Hair follicle dermal papilla cell (primary cell): ENCODE results near the gene POU4F1. TPM values are rescaled to one million over a fixed set of nuclear protein-coding genes. Genes with fewer than 3 reads are reported as not detected.

Experiments
- total RNA-seq: library from RNA; depleted of rRNA; stranded (reverse); fragments of >200 nt; gene quantifications from 2 replicates; pipeline ENCODE4 v1.2.3, GENCODE V29; 2012

Gene POU4F1, protein sequence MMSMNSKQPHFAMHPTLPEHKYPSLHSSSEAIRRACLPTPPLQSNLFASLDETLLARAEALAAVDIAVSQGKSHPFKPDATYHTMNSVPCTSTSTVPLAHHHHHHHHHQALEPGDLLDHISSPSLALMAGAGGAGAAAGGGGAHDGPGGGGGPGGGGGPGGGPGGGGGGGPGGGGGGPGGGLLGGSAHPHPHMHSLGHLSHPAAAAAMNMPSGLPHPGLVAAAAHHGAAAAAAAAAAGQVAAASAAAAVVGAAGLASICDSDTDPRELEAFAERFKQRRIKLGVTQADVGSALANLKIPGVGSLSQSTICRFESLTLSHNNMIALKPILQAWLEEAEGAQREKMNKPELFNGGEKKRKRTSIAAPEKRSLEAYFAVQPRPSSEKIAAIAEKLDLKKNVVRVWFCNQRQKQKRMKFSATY
- total RNA-seq = not detected in 2 replicates

DNA sequence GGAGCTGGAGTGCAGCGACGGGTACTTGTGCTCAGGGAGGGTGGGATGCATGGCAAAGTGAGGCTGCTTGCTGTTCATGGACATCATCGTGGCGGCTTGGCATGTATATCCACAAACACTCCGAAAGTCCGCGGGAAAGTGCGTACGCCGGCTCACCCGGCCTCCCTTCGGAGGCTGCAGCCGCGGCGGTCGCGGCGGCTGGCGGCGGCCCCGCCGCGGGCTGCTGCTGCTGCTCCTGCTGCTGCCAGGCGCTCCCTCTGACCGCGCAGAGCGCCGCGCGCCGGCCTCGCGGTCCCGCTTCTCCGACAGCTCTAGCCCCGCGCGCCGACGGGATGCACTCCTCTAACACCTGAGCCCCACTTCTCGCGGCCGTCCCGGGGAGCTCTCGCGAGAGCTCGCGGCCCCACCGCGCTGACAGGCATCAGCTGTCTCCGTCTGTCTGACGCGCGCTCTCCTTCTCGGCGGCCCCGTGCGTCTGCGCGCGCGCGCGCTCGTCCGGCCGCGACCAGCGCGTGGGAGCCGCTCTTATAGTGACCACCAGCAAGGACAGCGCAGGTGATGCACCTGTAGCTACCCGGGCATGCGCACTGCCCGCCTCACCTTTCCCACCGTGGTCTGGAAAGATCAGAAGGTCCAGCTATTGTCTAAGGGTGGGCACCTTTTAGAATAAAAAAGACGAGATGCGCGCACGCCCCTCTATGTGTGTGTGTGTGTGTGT is at the start of gene POU4F1:
TSS of gene POU4F1 (minus strand) at position 313 of the 718 bp plus-strand sequence. CDS start at position 87, 226 bp downstream.

Other genes starting within 250 kb of the POU4F1 start
- gene OBI1, start 55.6 kb upstream of the POU4F1 start, total RNA-seq = 12.3 and 14.1 TPM in 2 replicates